GM10266 (cell line): Measurements from ENCODE around the gene PTAR1.
"Not testable (repeated sequence)": the region's sequence is repeated elsewhere in the genome, so short reads cannot be mapped to it uniquely, and the experiment has no call there.

ENCODE experiments used
- DNase-seq: peaks from one replicate; pipeline ENCODE4 v3.0.0; 2012; ENCODE audit errors: extremely low spot score
- TF ChIP-seq, protein P1 (sequence below): IDR thresholded peaks from 2 replicates; pipeline ENCODE4 v1.5.1; 2012; ENCODE audit warnings: mild to moderate bottlenecking, low read depth; ENCODE audit not compliant: control insufficient read depth, insufficient read depth; ENCODE audit errors: missing control alignments

The PTAR1 gene, protein sequence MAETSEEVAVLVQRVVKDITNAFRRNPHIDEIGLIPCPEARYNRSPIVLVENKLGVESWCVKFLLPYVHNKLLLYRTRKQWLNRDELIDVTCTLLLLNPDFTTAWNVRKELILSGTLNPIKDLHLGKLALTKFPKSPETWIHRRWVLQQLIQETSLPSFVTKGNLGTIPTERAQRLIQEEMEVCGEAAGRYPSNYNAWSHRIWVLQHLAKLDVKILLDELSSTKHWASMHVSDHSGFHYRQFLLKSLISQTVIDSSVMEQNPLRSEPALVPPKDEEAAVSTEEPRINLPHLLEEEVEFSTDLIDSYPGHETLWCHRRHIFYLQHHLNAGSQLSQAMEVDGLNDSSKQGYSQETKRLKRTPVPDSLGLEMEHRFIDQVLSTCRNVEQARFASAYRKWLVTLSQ

DNA sequence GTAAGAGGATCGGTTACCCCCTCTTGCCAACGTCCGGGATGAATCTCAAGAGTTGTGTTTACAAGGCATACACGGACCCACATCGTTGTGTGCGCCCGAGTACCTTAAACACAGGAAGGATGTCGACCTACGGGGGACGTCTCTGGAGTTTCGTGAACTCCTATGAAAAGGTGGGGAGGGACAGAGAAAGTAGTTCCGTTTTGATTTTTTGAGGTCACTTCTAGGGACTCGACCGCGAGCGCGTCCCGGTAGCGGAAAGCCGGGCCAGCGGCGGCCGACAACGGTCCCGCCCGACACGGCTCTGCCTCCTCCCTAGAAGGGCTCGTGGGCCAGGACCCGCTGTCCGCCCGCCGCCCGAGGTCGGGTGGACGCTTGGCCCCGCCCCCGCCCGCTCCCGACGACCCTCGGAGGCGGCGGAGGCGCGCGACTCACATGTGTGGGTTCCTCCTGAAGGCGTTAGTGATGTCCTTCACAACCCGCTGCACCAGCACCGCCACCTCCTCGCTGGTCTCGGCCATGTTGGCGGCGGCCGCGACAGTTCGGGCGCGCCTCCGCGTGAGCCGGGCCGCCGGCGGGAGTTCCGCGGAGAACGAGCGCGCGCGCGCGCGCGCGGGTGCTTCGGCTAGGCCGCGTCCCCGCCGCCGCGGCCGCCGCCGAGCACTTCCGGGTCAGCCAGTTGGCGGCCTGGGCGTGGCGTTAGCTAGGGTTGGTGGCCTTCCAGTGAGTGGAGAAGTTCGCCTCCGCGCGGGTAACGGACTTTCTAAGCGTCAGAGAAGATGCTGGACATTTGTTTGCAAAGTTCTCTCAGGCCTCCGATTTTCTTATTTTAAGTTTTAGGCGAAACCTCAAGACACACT, at the start of gene PTAR1:
TSS of gene PTAR1 (minus strand) at position 591 of the 857 bp plus-strand sequence. CDS start at position 518, 73 bp downstream.
- TF ChIP-seq, protein P1, sequence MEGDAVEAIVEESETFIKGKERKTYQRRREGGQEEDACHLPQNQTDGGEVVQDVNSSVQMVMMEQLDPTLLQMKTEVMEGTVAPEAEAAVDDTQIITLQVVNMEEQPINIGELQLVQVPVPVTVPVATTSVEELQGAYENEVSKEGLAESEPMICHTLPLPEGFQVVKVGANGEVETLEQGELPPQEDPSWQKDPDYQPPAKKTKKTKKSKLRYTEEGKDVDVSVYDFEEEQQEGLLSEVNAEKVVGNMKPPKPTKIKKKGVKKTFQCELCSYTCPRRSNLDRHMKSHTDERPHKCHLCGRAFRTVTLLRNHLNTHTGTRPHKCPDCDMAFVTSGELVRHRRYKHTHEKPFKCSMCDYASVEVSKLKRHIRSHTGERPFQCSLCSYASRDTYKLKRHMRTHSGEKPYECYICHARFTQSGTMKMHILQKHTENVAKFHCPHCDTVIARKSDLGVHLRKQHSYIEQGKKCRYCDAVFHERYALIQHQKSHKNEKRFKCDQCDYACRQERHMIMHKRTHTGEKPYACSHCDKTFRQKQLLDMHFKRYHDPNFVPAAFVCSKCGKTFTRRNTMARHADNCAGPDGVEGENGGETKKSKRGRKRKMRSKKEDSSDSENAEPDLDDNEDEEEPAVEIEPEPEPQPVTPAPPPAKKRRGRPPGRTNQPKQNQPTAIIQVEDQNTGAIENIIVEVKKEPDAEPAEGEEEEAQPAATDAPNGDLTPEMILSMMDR: peak; percentile 5
- DNase-seq: peak; percentile 88

DNA sequence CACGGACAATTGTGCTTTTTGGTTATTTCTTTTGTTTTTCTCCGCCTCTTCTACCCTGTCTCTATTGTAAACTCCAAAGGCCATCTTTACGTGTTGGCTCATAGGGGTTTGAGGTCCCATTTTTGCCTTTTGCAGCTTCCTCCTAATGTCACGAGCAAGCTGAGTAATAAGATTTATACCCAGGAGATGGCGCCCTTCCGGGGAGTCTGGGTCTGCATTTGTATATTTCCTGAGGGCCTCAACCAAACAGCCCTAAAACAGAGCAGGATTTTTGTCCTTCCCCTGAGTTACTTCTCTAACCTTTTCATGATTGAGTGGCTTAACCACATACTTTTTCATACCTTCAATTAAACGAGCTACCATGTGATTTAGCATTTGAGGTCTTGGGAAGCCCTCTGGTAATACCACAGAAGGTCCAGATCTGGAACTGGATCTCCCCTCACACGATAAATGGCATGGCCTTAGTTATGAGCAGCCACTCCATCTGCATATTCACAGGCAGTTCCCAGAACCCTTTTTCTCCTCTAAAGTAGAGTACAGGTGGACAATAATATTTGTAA, 49.6 kb upstream of the PTAR1 start:
- DNase-seq: peak; percentile 11
- TF ChIP-seq, protein P1: no peak

- TF ChIP-seq, protein P1: no peak
- no peak for DNase-seq
Observed at GRCh38 chr9:69806627-69807026, 46.8 kb upstream of the PTAR1 start.

- no peak for DNase-seq
- TF ChIP-seq, protein P1: no peak
Observed at GRCh38 chr9:69805962-69806515, 46.2 kb upstream of the PTAR1 start.

DNA sequence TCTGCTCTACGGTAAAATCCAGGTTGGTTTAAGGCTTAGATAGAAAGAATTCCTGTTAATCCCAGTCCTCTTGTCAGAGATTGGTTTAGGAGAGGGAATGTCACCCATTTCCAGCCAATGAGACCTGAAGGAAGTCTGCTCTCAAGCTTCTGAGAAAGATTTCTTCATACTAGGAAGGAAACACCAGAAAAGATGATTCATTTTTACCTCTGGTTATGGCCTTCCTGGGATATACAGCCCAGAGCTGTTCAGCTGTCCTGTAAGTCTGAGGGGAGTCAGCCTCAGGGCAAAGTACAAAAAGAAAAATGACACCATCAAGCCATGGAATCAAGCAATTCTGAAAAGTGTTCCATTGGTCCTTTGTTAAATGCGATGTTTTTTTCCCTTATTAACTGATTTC, 42.2 kb upstream of the PTAR1 start:
- DNase-seq: no peak
- TF ChIP-seq, protein P1: no peak

DNA sequence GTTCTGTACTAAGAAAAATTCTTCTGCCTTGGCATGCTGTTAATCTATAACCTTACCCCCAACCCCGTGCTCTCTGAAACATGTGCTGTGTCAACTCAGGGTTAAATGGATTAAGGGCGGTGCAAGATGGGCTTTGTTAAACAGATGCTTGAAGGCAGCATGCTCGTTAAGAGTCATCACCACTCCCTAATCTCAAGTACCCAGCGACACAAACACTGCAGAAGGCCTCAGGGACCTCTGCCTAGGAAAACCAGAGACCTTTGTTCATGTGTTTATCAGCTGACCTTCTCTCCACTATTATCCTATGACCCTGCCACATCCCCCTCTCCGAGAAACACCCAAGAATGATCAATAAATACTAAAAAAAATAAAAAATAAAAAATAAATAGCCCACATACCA, 40.2 kb upstream of the PTAR1 start:
- DNase-seq: not testable (repeated sequence)

DNA sequence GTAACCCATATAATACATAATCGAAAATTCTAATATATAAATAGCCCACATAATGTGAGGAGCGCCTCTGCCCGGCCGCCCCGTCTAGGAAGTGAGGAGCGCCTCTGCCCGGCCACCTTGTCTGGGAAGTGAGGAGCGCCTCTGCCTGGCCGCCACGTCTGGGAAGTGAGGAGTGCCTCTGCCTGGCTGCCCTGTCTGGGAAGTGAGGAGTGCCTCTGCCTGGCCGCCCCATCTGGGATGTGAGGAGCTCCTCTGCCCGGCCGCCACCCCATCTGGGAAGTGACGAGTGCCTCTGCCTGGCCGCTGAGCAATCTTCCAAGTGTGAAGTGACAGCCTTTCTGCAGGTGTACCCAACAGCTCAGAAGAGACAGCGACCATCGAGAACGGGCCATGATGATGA, 39.7 kb upstream of the PTAR1 start:
- DNase-seq: not testable (repeated sequence)
